Right atrium auricular region (tissue), 2 donors: ENCODE results near the gene THSD7A. TPM values are rescaled to one million over a fixed set of nuclear protein-coding genes. Genes with fewer than 3 reads are reported as not detected.

ENCODE experiments used
- DNase-seq: peaks from one replicate; pipeline ENCODE4 v3.0.0-alpha.2; 2019; ENCODE audit warnings: low spot score
- H3K27ac ChIP-seq, 2 donors: fragments of 200-600 bp; sonication (generic); 1 replicate in 1 of 2; 2 replicates in 1 of 2; pipeline ENCODE4 v1.5.1; 2016 to 2019
- H3K27me3 ChIP-seq, 2 donors: fragments of 200-600 bp; sonication (generic); one replicate each; pipeline versions ENCODE4 v1.5.1 to v1.6.0; 2017 to 2019
- H3K36me3 ChIP-seq: fragments of 200-600 bp; sonication (generic); one replicate; pipeline ENCODE4 v1.5.1; 2016
- H3K4me1 ChIP-seq, 2 donors: fragments of 200-600 bp; sonication (generic); one replicate each; pipeline versions ENCODE4 v1.5.1 to v1.6.0; 2017 to 2019
- H3K4me3 ChIP-seq, 2 donors: fragments of 200-600 bp; sonication (generic); 1 replicate in 1 of 2; 2 replicates in 1 of 2; pipeline ENCODE4 v1.5.1; 2017 to 2019; ENCODE audit warnings: mild to moderate bottlenecking in 1 of 2, moderate library complexity in 1 of 2
- H3K9me3 ChIP-seq, 2 donors: fragments of 200-600 bp; sonication (generic); one replicate each; pipeline ENCODE4 v1.5.1; 2019
- CTCF ChIP-seq, 2 donors: fragments of 200-600 bp; sonication (generic); IDR thresholded peaks; one replicate each; pipeline ENCODE4 v1.5.1; 2019; ENCODE audit warnings: antibody characterized with exemption in 2 of 2
- total RNA-seq, 2 donors: library from RNA; depleted of rRNA; stranded (reverse); fragments of >200 nt; gene quantifications; one replicate each; pipeline ENCODE4 v1.1.0, GENCODE V29; 2016

THSD7A gene
- total RNA-seq, 2 donors from 2014 or later, result 0.85 to 2.9 TPM

GRCh38 chr7:11830582-11831155 is 1.3 kb downstream of the THSD7A start:
- Histone ChIP-seq H3K9me3 (no peaks in the 10 kb centered on the region), H3K27ac (peak overlapping the region; percentile 28 to 52)

GRCh38 chr7:11829954-11830353 is 2.0 kb downstream of the THSD7A start:
- DNase-seq, result no peak
- Histone ChIP-seq H3K9me3 (no peaks in the 10 kb centered on the region), H3K27me3 (no peaks in the 10 kb centered on the region), H3K27ac (no peak overlapping the region), H3K4me3 (no peak overlapping the region), H3K4me1 (peaks cover 0 to 5% of the 10 kb centered on the region in 2 donors), H3K36me3 (no peaks in the 10 kb centered on the region)
- TF ChIP-seq CTCF (IDR thresholded peaks at IDR 0.05), result no peak

More at GRCh38 chr7:11830582-11831155, 1.3 kb downstream of the THSD7A start:
- no peaks in the 10 kb centered on the region for H3K27me3 ChIP-seq
- DNase-seq, result no peak
- peak overlapping the region; percentile 51 to 62 for H3K4me3 ChIP-seq
- H3K36me3 ChIP-seq, result no peaks in the 10 kb centered on the region
- H3K4me1 ChIP-seq, result peaks cover 0 to 5% of the 10 kb centered on the region in 2 donors
- TF ChIP-seq CTCF (IDR thresholded peaks at IDR 0.05), result no peak

- H3K4me3 ChIP-seq, result no peak overlapping the region
- H3K4me1 ChIP-seq, result no peaks in the 10 kb centered on the region
- no peak for TF ChIP-seq CTCF (IDR thresholded peaks at IDR 0.05)
- H3K27ac ChIP-seq, result no peak overlapping the region
- H3K36me3 ChIP-seq, result no peaks in the 10 kb centered on the region
- H3K27me3 ChIP-seq, result no peaks in the 10 kb centered on the region
- DNase-seq, result no peak
- H3K9me3 ChIP-seq, result no peaks in the 10 kb centered on the region
These were observed 12.1 kb downstream of the THSD7A start for GRCh38 chr7:11819947-11820346.

GRCh38 chr7:11819271-11819670 is 12.7 kb downstream of the THSD7A start:
- no peaks in the 10 kb centered on the region for H3K4me1 ChIP-seq
- H3K27ac ChIP-seq, result no peak overlapping the region

GRCh38 chr7:11818281-11818680 is 13.7 kb downstream of the THSD7A start:
- no peak for DNase-seq
- H3K27me3 ChIP-seq, result no peaks in the 10 kb centered on the region
- no peak for TF ChIP-seq CTCF (IDR thresholded peaks at IDR 0.05)
- no peak overlapping the region for H3K4me3 ChIP-seq
- H3K9me3 ChIP-seq, result no peaks in the 10 kb centered on the region
- no peaks in the 10 kb centered on the region for H3K4me1 ChIP-seq
- no peaks in the 10 kb centered on the region for H3K36me3 ChIP-seq
- no peak overlapping the region for H3K27ac ChIP-seq

More at GRCh38 chr7:11819271-11819670, 12.7 kb downstream of the THSD7A start:
- TF ChIP-seq CTCF (IDR thresholded peaks at IDR 0.05), result no peak
- Histone ChIP-seq H3K27me3 (no peaks in the 10 kb centered on the region), H3K36me3 (no peaks in the 10 kb centered on the region), H3K9me3 (no peaks in the 10 kb centered on the region), H3K4me3 (no peak overlapping the region)
- DNase-seq, result no peak
